Esophagus squamous epithelium (tissue), 4 donors: ENCODE data around the gene GRN.

ENCODE experiments used
- CTCF ChIP-seq, 6 experiments: fragments of 450-650 bp in 4 of 6; fragments of 200-600 bp in 2 of 6; sonication (generic) in 2 of 6; IDR thresholded peaks; one replicate each; pipeline ENCODE4 v1.5.1; 2016 to 2019; ENCODE audit warnings: antibody characterized with exemption in 6 of 6, mild to moderate bottlenecking in 4 of 6, moderate library complexity in 4 of 6
- POLR2A ChIP-seq, 4 donors: fragments of 450-650 bp; IDR thresholded peaks; one replicate each; pipeline ENCODE4 v1.6.1; 2017; ENCODE audit warnings: antibody characterized with exemption in 4 of 4, mild to moderate bottlenecking in 4 of 4, moderate library complexity in 3 of 4

GRCh38 chr17:44361292-44362260, 16.5 kb downstream of the GRN start:
- TF ChIP-seq CTCF (IDR thresholded peaks at IDR 0.05) (no peak), POLR2A (IDR thresholded peaks at IDR 0.05) (no peak)
